ENCODE measurements around the gene NCDN.

- no peak for TF ChIP-seq POLR2A (IDR thresholded peaks at IDR 0.05)
- TF ChIP-seq, protein P1, sequence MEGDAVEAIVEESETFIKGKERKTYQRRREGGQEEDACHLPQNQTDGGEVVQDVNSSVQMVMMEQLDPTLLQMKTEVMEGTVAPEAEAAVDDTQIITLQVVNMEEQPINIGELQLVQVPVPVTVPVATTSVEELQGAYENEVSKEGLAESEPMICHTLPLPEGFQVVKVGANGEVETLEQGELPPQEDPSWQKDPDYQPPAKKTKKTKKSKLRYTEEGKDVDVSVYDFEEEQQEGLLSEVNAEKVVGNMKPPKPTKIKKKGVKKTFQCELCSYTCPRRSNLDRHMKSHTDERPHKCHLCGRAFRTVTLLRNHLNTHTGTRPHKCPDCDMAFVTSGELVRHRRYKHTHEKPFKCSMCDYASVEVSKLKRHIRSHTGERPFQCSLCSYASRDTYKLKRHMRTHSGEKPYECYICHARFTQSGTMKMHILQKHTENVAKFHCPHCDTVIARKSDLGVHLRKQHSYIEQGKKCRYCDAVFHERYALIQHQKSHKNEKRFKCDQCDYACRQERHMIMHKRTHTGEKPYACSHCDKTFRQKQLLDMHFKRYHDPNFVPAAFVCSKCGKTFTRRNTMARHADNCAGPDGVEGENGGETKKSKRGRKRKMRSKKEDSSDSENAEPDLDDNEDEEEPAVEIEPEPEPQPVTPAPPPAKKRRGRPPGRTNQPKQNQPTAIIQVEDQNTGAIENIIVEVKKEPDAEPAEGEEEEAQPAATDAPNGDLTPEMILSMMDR (IDR thresholded peaks at IDR 0.05) = no peak
Measured at GRCh38 chr1:35556484-35557117, 998 bp upstream of the NCDN start.

All from gastroesophageal sphincter (tissue), 3 donors.